ENCODE data around the gene KCTD16. TPM values are rescaled to one million over a fixed set of nuclear protein-coding genes. Genes with fewer than 3 reads are reported as not detected.

The KCTD16 gene
- total and polyA plus RNA-seq, 2 experiments from 2014 or later: 0.02 to 0.76 TPM

DNA sequence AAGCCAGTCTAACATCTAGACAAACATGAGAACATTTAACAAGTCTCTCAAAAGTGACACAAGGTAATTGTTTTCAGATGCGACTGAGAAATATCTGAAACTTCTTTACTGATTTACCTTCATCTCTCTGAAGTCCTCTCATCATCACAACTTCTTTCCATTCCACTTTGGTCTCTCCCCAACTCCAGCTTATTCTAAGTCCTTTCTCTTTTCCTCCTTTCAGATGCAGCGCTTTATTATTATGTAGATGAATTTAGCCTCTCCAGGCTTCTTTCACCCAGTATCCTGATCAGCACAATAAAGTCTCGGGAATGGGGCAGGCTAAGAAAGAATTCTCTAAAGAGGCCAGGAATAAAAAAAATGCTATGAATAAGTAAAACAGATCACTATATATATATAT, 128.0 kb downstream of the KCTD16 start:
- Histone ChIP-seq H3K27me3 (ENCODE audit: insufficient read depth) (no peaks in the 10 kb centered on the region), H3K27ac (ENCODE audit: low read depth) (peak overlapping the region; percentile 10), H3F3A (replicated peaks; ENCODE audit: low read depth) (no peaks in the 10 kb centered on the region), H2AFZ (no peak overlapping the region), H3K4me2 (peak overlapping the region; percentile 31; the same call in 1 of the 2 replicates), H3K4me3 (peak overlapping the region; percentile 0; the same call in 1 of the 2 replicates), H3K36me3 (ENCODE audit: insufficient read depth) (0 out of 2 replicates have a peak, but pooled peaks cover 5% of the 10 kb centered on the region), H4K20me1 (replicated peaks; ENCODE audit: insufficient read depth) (no peaks in the 10 kb centered on the region), H3K79me2 (replicated peaks; ENCODE audit: insufficient read depth) (no peaks in the 10 kb centered on the region), H3K9me2 (ENCODE audit: insufficient read depth) (peaks cover 12% of the 10 kb centered on the region), H3K4me1 (ENCODE audit: insufficient read depth) (peaks cover 20% of the 10 kb centered on the region)
- Mint-ChIP-seq H3K36me3 (ENCODE audit: low read depth) (peaks cover 13% of the 10 kb centered on the region; the same call in 2 of the 3 replicates), H3K27me3 (ENCODE audit: insufficient read depth, low read depth, poor library complexity) (no peaks in the 10 kb centered on the region), H3K9me3 (peaks cover 6% of the 10 kb centered on the region; the same call in 2 of the 3 replicates), H3K4me1 (peaks cover 48% of the 10 kb centered on the region), H3K4me3 (0 out of 3 replicates have a peak overlapping the region, but pooled peaks have one; percentile 7), H3K27ac (peak overlapping the region; percentile 33; the same call in 1 of the 2 replicates)
- DNase-seq (ENCODE audit: low spot score) (peak; percentile 79), ATAC-seq (peak; percentile 98)
- TF ChIP-seq ZNF114 (CRISPR knock-in tag; IDR thresholded peaks at IDR 0.05): 0 out of 2 replicates have a peak, but pooled peaks have one; percentile 73
- TF ChIP-seq CREB1 (CRISPR knock-in tag; IDR thresholded peaks at IDR 0.05; ENCODE audit: low read depth): no peak
- TF ChIP-seq, protein P1, sequence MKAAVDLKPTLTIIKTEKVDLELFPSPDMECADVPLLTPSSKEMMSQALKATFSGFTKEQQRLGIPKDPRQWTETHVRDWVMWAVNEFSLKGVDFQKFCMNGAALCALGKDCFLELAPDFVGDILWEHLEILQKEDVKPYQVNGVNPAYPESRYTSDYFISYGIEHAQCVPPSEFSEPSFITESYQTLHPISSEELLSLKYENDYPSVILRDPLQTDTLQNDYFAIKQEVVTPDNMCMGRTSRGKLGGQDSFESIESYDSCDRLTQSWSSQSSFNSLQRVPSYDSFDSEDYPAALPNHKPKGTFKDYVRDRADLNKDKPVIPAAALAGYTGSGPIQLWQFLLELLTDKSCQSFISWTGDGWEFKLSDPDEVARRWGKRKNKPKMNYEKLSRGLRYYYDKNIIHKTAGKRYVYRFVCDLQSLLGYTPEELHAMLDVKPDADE (IDR thresholded peaks at IDR 0.05): no peak
- TF ChIP-seq, protein P2, sequence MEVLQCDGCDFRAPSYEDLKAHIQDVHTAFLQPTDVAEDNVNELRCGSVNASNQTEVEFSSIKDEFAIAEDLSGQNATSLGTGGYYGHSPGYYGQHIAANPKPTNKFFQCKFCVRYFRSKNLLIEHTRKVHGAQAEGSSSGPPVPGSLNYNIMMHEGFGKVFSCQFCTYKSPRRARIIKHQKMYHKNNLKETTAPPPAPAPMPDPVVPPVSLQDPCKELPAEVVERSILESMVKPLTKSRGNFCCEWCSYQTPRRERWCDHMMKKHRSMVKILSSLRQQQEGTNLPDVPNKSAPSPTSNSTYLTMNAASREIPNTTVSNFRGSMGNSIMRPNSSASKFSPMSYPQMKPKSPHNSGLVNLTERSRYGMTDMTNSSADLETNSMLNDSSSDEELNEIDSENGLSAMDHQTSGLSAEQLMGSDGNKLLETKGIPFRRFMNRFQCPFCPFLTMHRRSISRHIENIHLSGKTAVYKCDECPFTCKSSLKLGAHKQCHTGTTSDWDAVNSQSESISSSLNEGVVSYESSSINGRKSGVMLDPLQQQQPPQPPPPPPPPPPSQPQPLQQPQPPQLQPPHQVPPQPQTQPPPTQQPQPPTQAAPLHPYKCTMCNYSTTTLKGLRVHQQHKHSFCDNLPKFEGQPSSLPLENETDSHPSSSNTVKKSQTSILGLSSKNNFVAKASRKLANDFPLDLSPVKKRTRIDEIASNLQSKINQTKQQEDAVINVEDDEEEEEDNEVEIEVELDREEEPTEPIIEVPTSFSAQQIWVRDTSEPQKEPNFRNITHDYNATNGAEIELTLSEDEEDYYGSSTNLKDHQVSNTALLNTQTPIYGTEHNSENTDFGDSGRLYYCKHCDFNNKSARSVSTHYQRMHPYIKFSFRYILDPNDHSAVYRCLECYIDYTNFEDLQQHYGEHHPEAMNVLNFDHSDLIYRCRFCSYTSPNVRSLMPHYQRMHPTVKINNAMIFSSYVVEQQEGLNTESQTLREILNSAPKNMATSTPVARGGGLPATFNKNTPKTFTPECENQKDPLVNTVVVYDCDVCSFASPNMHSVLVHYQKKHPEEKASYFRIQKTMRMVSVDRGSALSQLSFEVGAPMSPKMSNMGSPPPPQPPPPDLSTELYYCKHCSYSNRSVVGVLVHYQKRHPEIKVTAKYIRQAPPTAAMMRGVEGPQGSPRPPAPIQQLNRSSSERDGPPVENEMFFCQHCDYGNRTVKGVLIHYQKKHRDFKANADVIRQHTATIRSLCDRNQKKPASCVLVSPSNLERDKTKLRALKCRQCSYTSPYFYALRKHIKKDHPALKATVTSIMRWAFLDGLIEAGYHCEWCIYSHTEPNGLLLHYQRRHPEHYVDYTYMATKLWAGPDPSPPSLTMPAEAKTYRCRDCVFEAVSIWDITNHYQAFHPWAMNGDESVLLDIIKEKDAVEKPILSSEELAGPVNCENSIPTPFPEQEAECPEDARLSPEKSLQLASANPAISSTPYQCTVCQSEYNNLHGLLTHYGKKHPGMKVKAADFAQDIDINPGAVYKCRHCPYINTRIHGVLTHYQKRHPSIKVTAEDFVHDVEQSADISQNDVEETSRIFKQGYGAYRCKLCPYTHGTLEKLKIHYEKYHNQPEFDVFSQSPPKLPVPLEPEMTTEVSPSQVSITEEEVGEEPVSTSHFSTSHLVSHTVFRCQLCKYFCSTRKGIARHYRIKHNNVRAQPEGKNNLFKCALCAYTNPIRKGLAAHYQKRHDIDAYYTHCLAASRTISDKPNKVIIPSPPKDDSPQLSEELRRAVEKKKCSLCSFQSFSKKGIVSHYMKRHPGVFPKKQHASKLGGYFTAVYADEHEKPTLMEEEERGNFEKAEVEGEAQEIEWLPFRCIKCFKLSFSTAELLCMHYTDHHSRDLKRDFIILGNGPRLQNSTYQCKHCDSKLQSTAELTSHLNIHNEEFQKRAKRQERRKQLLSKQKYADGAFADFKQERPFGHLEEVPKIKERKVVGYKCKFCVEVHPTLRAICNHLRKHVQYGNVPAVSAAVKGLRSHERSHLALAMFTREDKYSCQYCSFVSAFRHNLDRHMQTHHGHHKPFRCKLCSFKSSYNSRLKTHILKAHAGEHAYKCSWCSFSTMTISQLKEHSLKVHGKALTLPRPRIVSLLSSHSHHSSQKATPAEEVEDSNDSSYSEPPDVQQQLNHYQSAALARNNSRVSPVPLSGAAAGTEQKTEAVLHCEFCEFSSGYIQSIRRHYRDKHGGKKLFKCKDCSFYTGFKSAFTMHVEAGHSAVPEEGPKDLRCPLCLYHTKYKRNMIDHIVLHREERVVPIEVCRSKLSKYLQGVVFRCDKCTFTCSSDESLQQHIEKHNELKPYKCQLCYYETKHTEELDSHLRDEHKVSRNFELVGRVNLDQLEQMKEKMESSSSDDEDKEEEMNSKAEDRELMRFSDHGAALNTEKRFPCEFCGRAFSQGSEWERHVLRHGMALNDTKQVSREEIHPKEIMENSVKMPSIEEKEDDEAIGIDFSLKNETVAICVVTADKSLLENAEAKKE (CRISPR knock-in tag; IDR thresholded peaks at IDR 0.05): peak; percentile 99

GRCh38 chr5:144304688-144305087, 134.0 kb downstream of the KCTD16 start:
- Mint-ChIP-seq H3K4me1 (peaks cover 15% of the 10 kb centered on the region), H3K4me3 (no peak overlapping the region), H3K27me3 (ENCODE audit: insufficient read depth, low read depth, poor library complexity) (no peaks in the 10 kb centered on the region), H3K36me3 (ENCODE audit: low read depth) (no peaks in the 10 kb centered on the region), H3K9me3 (no peaks in the 10 kb centered on the region), H3K27ac (no peak overlapping the region)
- Histone ChIP-seq H3K36me3 (ENCODE audit: insufficient read depth) (no peaks in the 10 kb centered on the region), H3K4me1 (ENCODE audit: insufficient read depth) (peaks cover 9% of the 10 kb centered on the region), H3K4me2 (no peak overlapping the region), H3K27me3 (ENCODE audit: insufficient read depth) (no peaks in the 10 kb centered on the region), H3K27ac (ENCODE audit: low read depth) (no peak overlapping the region), H3K9me2 (ENCODE audit: insufficient read depth) (peaks cover 16% of the 10 kb centered on the region), H2AFZ (no peak overlapping the region), H3K79me2 (replicated peaks; ENCODE audit: insufficient read depth) (no peaks in the 10 kb centered on the region), H4K20me1 (replicated peaks; ENCODE audit: insufficient read depth) (no peaks in the 10 kb centered on the region), H3F3A (replicated peaks; ENCODE audit: low read depth) (no peaks in the 10 kb centered on the region), H3K4me3 (no peak overlapping the region)
- DNase-seq (ENCODE audit: low spot score) (no peak), ATAC-seq (no peak)
- TF ChIP-seq, protein P3, sequence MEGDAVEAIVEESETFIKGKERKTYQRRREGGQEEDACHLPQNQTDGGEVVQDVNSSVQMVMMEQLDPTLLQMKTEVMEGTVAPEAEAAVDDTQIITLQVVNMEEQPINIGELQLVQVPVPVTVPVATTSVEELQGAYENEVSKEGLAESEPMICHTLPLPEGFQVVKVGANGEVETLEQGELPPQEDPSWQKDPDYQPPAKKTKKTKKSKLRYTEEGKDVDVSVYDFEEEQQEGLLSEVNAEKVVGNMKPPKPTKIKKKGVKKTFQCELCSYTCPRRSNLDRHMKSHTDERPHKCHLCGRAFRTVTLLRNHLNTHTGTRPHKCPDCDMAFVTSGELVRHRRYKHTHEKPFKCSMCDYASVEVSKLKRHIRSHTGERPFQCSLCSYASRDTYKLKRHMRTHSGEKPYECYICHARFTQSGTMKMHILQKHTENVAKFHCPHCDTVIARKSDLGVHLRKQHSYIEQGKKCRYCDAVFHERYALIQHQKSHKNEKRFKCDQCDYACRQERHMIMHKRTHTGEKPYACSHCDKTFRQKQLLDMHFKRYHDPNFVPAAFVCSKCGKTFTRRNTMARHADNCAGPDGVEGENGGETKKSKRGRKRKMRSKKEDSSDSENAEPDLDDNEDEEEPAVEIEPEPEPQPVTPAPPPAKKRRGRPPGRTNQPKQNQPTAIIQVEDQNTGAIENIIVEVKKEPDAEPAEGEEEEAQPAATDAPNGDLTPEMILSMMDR (conservative IDR thresholded peaks at IDR 0.05; ENCODE audit: low read depth in 2 of 2): peak in 1 of 2 experiments; percentile 50; a peak in 2 of 4 replicates
- TF ChIP-seq ZNF331 (CRISPR knock-in tag; IDR thresholded peaks at IDR 0.05; ENCODE audit: low read depth): no peak
